ENCODE results near the gene SRPX2.
A peak's percentile ranks its signal among the peaks of the same experiment; 100 is the strongest.

Gene SRPX2, protein sequence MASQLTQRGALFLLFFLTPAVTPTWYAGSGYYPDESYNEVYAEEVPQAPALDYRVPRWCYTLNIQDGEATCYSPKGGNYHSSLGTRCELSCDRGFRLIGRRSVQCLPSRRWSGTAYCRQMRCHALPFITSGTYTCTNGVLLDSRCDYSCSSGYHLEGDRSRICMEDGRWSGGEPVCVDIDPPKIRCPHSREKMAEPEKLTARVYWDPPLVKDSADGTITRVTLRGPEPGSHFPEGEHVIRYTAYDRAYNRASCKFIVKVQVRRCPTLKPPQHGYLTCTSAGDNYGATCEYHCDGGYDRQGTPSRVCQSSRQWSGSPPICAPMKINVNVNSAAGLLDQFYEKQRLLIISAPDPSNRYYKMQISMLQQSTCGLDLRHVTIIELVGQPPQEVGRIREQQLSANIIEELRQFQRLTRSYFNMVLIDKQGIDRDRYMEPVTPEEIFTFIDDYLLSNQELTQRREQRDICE

DNA sequence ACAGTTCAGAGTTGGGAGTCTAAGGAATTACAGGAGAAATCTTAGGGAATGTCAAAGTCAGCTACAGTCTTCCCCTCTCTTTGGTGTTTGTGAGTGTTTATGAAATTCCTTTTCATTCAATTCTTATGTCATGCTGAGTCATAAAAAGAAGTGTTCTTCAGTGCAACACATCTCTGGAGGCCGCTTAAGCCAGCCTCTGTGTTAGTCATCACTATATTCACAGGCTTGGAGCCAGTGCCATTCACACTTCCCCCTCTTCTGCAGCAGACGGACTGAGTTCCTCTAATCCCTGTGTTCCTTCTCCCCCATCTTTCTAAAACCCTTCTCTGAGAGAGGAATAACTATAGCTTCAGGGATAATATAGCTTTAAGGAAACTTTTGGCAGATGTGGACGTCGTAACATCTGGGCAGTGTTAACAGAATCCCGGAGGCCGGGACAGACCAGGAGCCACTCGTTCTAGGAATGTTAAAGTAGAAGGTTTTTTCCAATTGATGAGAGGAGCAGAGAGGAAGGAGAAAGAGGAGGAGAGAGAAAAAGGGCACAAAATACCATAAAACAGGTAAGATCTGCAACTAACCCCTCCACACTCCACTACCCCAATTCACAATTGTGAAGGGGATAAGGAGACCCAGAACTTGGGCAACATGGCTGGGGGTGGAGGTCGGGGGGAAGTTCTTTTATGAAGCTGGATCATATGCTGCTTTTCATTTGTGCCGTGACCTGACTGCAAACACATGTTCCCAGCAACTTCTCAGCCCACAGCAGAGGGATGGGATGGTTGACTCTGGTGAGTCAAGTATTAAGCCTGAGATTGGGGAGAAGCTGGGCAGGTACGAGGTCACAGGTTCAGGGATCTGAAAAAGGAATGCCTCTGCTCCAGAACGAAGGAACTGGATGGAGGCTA, at the start of gene SRPX2:
TSS of gene SRPX2 (plus strand) at position 244 of the 905 bp plus-strand sequence. CDS start 2,124 bp downstream, outside the sequence.
- DNase-seq = no peak

DNA sequence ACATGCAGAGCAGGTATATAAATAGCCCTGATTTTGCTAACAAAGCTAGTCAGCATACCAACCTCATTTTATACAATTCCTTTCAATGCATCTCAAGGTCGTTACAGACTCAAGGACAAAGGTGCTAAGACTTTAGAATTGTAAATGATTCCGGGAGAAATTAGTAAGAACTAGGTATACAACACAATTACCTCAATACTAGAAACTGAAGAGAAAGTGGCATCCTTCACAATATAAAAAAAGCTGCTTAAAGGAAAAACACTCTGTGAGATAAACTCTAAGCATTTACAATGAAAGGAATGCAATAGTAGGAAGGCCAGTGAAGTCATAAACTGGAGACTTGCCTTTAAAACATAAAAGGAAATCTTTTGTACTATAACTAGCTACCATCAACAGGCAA, 47.4 kb upstream of the SRPX2 start:
- no peak for DNase-seq

DNA sequence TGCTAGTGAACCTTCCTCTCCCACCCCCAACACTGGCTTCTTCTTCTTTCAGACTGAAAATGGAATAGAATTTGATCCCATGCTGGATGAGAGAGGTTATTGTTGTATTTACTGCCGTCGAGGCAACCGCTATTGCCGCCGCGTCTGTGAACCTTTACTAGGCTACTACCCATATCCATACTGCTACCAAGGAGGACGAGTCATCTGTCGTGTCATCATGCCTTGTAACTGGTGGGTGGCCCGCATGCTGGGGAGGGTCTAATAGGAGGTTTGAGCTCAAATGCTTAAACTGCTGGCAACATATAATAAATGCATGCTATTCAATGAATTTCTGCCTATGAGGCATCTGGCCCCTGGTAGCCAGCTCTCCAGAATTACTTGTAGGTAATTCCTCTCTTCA, 44.5 kb upstream of the SRPX2 start:
- no peak for DNase-seq

DNA sequence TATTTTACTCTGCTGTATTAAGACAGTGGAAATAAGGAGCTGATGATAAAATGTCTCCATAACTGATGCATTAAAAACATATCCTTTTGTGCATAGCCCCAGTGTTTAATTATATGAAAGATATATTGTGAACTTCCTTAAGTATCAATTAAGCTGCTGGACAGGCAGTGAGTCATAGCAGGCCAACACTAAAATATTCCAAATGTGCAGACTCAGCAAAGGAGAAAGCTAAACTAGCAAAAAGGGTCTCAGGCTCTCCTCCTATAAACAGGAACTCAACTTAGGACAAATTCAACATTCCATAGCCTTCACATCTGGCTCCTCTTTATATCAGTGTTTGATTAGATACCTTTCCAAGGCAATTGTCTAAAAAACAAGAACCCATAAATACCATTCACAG, 43.7 kb upstream of the SRPX2 start:
- DNase-seq = no peak

DNA sequence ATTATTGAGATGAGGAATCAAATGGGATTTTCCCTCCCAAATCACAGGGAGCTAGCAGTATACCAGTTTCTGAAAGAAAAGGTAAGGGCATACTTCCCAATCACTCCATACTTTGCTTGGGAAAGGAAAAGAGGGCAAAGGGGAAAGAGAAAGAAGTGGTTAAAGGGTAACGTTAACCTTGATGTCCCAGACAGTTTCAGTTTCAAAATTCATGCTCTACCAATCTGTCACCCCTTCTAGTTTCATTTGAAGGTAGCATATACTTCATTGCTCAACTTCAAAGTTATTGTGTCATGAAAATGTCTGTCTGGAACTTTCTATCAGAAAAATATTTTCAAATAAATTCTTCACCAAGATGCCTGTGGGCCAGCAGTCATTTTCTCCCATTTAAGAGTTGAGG, 43.2 kb upstream of the SRPX2 start:
- DNase-seq = no peak

DNA sequence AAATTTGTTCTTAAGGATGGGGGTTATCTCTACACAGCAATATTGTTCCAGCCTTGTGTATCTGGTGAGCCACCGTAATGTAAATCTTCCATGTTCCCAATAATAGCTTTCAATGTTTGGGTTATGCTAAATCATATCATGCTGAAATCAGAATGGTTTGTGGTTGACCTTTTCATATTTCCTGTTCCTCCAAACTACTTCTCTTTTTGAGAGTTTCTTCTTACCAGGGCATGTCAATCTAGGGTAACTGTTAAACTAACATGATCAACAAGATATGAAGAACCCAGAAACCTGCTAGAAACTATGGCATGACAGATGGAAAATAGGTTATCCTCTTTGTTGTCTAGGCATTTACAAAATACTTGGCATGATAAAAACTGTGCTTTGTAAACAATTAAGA, 37.2 kb upstream of the SRPX2 start:
- DNase-seq = no peak

DNA sequence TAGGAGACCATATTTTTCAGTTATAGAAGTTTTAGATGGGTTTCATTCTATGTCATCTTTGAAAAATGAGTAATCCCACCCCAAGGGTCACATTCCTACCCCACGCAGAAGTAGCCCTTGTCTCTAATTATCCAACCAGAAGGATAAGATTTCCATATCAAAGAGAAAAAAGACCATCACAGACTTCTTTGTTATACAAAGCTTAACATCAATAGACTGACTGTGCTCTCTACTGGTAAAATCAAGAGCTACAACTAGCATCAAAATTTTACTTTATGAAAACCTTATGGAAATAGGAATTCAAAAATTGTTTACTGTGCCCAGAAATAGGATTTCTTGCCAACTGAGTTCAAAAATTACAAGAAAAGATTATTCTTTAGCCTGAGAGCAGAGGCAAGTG, 34.4 kb upstream of the SRPX2 start:
- no peak for DNase-seq

DNA sequence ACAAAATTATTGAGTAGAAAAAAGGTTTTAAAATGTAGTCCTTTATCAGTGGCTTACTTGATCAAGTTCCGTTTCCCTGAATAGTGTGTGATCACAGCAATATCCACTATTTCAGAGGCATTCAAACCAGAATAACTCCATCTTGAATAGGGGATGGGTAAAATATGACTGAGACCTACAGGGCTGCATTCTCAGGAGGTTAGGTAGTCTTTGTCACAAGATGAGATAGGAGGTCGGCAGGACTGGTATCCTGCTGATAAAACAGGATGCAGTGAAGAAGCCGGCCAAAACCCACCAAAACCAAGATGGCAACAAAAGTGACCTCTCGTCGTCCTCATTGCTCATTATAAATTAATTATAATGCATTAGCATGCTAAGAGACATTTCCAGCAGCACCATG, 32.0 kb upstream of the SRPX2 start:
- DNase-seq = no peak

DNA sequence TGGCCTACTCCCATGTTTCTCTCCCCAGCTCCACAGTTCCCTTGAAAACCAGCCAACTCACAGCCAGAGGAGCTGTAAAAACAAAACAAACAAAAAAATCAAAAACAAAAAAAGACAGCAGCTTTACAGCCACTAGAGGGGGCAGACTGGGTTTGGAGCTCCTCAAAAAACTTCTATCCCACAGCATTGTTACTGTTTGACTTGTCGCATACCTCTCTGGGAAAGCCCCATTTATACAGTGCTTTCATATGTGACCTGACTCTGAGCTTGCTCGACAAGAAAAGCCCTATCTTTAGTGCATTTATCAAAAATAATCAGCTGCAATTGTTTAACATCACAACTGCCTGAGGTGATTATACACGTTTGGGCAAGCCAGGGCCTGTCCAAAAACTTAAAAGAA, 29.0 kb upstream of the SRPX2 start:
- DNase-seq = no peak

DNA sequence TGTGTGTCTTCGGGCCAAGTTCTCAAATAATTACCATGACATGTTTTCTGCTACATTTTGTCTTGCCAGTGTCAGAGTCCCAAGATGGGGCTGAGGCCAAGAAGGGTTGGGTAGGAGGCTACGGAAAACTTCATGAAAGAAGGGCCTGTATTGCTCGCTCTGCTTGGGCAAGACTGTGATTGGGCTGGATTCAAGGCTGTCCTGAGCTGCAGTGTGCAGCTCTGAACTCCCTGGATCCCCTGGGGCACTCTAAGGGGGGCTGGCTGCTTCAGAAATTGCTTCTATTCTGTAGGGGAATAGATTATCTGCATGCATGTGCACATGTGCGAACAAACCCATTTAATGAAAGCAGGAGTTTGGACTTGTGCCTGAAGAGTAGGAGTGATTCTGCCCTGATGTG, 21.0 kb upstream of the SRPX2 start:
- DNase-seq = no peak

DNA sequence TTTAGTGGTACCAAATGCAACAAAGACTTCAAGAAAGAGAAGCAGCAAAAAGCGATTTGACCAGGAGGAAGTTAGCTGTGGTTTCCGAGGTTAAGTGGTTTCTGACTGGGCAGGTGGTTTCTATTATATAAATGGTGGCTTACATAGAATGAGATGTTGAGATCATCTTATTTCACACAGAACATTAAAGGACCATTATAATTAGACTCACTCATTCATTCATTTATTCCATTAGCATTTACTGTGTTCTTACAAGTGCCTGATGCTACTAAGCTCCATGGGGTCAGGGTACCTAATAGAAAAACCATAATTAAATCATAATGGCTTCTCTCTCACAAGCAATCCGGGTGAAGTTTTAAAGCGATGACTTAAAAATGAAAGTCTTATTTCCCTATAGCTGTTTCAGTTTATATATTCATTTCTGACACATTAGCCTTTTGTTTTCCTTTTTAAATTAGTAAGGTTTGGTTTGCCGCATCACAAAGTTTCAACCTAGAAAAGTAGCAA, 18.0 kb upstream of the SRPX2 start:
- DNase-seq = no peak

DNA sequence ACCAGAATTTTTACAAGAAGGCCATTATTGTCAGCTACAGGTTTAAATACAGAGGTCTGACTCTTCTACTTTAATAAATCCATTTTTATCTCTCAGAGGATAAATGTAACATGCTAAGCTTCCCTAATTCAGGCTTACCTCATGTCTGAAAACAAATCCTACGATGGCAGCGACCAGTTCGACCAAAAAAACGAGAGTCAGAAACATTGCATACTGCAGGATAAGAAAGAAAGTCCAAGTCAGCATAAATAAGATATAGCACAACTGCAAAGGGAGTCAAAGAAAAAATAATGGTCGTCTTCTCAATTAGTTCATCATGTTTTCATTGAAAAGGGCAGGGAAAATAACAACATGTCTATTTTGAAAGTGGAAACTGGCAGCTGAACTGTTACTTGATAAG, 9.0 kb upstream of the SRPX2 start:
- DNase-seq = no peak

DNA sequence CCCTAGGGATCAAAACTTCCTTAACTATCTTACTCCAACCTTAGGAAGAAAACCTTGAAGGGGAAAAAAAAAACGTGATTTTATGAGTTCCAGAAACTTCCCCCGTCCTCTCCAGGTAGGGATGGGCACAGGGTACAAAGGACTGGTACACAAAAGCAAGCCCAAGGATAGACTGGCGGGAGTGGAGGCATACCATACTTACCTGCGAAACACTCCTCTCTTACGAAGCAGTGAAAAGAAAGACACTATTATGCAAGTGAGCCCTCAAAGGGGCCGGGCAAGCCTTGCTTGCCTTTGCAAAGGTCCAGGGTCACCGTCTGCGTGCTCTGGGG, 8.0 kb upstream of the SRPX2 start:
- DNase-seq = no peak

DNA sequence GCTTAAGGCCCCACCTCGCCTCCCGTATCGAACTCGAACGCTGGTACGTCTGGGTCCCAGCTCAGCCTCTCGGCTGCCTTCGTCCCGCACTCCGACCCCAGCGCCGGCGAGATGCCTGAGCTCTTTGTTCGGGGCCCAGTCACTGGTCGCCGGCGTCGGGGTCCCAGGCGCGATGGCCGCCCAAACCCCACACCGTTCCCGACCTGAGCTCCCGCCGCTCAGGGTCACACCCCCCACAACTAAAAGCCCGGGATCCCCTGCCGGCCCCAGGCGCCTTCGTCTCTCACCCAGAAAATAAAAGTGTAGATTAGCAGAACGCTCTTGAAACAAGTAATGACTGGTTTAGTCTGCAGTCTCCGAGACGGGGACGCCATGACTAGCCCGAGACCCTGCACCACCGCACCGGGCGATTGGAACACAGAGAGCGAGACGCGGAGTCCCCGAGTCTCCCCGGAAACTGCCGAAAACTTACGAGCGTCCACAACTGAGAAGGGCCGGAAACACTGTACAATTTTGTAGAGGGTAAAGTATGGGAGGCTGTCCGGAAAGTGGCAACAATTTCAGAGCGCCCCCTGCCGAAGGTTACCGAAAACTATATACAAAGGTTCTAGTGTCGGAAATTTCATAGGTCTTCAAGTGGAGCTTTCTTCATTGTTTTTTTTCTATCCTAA, 7.5 kb upstream of the SRPX2 start, which contains the start of gene TSPAN6:
TSS of gene TSPAN6 (minus strand) at position 486 of the 671 bp plus-strand sequence. CDS start at position 374, 112 bp downstream.
- peak; percentile 56 for DNase-seq

DNA sequence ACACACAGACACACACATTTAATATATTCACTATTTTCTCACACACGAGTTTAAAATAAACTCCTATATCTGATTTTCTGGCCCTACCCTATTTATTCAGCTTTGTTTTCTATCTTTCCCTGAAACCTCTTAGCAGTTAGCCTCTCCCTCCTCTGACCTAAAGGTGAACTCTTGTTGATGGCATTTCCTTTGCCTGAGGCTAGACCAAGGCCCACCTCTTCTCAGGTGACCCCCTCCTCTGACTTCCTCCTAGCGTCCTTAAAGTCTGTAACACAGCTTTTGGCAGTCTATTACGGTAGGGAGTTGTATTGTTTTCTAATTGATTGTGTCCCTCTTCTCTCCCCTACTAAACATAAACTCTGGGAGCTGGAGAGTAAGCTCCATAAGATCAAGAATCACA, 1.7 kb upstream of the SRPX2 start:
- DNase-seq = no peak

DNA sequence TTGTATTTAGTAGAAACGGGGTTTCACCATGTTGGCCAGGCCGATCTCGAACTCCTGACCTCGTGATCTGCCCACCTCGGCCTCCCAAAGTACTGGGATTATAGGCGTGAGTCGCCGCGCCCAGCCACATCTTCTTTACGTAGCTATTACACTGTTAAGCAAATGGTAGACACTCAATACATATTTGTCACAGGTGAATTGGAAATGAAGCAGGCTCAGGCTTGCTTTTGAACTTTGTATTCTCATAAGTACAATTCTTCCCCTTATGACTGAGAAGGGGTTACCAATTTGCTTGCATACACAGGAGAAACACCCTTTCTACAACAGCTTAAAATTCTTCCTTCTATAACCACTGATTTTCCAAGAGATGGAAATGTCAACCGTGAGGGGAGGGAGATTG, 787 bp upstream of the SRPX2 start:
- DNase-seq = no peak

DNA sequence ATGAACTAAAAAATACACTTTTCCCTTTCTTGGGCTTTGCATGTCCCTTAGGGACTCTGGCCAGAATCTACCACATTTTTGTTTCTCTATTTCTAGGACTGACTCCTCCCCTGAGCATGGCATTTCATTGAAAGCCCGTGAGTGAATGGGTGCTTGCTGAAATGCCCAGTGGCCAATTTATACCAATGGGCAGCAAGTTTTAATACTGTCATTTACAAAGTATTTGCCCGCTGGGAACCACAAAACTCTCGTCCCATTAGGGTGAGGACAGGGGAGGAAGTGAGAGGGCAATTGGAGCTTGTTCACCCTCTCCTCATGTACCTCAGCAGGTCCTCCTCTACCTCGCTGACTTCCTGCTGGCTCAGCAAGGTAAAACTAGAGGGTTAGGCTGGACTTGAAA, 1.1 kb downstream of the SRPX2 start:
- no peak for DNase-seq

DNA sequence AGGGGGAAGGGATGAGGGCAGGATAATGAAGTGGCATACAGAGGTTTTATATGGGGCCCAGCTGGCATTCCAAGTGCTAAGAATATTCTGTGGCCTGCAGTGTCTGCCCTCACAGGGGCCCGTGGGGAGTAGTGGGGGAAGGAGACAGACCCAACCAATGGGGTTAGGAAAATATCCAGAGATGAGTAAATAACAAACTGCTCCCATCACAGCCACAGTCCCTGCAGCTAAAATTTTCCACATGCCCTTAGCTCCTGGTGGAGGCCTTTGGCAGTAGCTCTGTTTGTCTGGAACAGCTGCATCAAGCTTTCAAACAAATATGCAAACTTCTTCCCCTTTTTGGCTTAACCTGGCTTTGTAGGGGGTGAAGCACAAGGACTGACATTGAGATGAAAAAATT, 3.1 kb downstream of the SRPX2 start:
- no peak for DNase-seq

DNA sequence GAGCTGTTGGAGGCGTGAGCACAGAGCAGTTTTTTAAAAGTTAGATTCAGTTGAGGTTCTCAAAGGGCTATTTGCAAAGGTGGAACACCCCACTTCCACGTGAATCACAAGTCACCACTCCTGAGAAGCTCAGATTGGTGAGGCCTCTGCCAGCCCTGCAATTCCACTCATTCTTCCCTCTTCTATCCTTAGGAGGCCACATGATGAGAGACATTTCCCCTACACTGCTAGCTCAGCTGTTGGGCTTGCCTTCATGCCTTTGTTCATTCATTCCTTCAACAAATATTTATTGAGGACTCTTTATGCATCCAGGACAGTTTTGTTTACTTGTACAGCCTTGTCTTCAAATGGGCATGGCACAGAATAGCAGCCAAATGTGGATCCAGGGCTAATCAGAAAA, 3.7 kb downstream of the SRPX2 start:
- DNase-seq = no peak

DNA sequence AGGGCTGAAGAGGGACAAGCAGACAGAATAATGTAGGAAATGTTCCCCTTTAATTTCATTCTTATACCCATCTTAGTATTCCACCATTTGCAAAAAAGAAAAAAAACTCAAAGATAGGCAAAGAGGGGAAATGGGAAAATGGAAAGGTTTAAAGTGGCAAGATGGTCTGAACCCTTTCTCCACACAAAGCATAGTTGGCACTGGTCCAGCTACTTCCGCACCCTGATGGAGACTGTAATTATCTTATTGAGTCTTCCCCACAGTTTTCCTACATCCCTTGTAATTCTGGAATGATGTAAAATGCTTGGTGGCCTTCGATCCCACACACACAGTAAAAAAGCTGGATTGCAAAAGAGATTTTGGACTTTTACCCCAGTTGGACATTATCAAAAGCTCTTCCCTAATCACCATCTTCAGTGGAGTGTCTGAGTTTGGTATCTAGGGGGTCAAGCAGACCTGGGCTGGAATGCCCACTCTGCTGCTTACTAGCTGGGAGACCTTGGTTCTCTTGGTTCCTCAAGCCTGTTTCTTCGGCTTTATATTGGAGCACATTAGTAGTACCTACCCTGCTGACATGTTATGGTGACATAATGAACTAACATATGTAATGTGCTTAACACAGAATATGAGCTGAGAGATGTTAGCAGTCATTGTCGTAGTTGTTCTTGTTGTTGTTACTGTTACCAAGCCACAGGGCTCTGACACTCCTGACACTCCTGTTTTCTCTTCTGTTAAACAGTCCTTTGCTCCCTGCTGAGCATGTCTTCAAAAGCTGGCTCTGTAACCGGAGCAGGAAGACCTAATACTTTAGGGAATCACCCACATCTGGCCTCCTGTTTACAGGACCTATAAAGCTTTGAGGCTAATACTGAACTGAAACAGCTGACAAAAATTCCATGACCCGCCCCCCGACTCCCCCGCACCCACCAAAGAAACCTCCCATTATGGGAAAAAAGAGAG, 4.7 kb downstream of the SRPX2 start:
- DNase-seq = no peak

DNA sequence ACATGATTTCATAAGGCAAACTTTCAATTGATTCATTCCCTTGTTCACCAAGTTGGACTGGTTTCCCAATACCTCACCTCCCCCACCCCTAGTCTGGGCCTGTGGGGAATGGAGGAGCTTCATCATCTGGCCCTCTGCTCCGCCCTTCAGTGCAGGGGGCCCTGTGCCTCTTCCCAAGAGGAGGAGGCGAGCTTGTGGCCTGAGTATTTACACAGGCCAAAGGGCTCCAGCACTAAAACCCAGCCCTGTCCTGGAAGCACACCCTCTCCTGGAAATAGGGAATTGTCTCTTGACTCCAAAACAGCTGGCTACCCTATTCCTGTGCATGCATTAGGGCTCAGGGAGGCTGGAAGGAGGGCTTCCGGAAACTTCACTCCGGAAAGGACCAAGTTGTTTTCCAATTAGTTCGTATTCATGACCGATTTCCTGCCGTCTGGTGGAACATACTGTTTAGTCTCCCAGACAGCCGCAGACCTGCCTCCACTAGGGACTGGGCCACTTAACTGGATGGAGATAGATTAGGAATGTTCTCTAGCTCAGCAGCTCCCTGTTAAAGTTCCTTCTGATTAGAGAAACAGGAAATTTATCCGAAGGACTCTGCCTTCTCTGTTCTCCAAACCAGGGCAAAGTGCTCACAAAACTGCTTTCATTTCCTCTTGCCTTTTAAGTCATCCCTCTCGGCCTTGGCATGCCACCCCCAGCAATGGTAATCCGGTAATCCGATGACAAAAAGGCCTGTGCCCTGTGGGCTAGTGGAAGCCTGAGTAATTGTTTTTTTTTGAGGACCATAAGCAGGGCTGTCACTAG, 5.8 kb downstream of the SRPX2 start:
- DNase-seq = no peak

All from stimulated activated naive CD4-positive, alpha-beta T cell treated with Interleukin-2 at 50 U/mL for 16 hours (primary cell).